HCT116 (cell line): Measurements from ENCODE around the gene ZNF302. TPM values are rescaled to one million over a fixed set of nuclear protein-coding genes. Genes with fewer than 3 reads are reported as not detected.

ENCODE experiments used
- ATAC-seq: fragments of 200-7000 bp; cut with Tn5 transposase; 2 replicates; pipeline ENCODE4 v1.9.1; 2020; ENCODE audit warnings: mild to moderate bottlenecking, moderate library complexity
- BruUV-seq: library from RNA; stranded (reverse); fragments of 400-500 nt; replicated peaks from 2 replicates; lab custom pipeline; 2021; lab: Mats Ljungman, UMichigan
- CTCF ChIA-PET: fragments of 300-600 bp; sonication (Branson Sonifier 250); formaldehyde crosslinking; loops from one replicate; lab custom pipeline; 2021; ENCODE audit warnings: antibody characterized with exemption; lab: Charles Lee
- POLR2A ChIA-PET: fragments of 300-600, 350-600 bp; sonication (Branson Sonifier 250); formaldehyde crosslinking; loops from one replicate; lab custom pipeline; 2021; ENCODE audit warnings: antibody characterized with exemption; lab: Charles Lee
- RAD21 ChIA-PET, 2 experiments: fragments of 300-600 bp; sonication (Branson Sonifier 250); formaldehyde crosslinking; loops; one replicate each; lab custom pipeline; 2023; ENCODE audit warnings: low total read pairs in 2 of 2; ENCODE audit not compliant: uncharacterized antibody in 2 of 2, unreplicated experiment in 2 of 2, low non-redundant PET in 1 of 2; lab: Charles Lee
- DNase-seq: peaks from one replicate; pipeline ENCODE4 v3.0.0-alpha.2; 2010; ENCODE audit warnings: low read depth, low spot score
- H2AFZ ChIP-seq: fragments of 200-600 bp; shearing (Covaris generic), sonication (generic); 2 replicates; pipeline ENCODE4 v1.6.1; 2017; ENCODE audit warnings: low read depth, mixed run types, mixed read lengths, antibody characterized with exemption, low read length; ENCODE audit not compliant: poor library complexity, severe bottlenecking
- H3K27ac ChIP-seq: 2 replicates; pipeline ENCODE4 v1.5.1; 2012; ENCODE audit warnings: low read depth, low read length
- H3K27me3 ChIP-seq: fragments of 200-600 bp; sonication (generic); 2 replicates; pipeline ENCODE4 v1.6.1; 2016; ENCODE audit warnings: mixed run types, low read length, mixed read lengths; ENCODE audit not compliant: insufficient read depth
- H3K36me3 ChIP-seq, 2 experiments: fragments of 200-500 bp in 1 of 2; fragments of 200-600 bp in 1 of 2; sonication (Bioruptor generic) in 1 of 2; sonication (generic) in 1 of 2; 2 replicates each; pipeline versions ENCODE4 v1.5.1 to v1.6.1; 2014 to 2016; ENCODE audit warnings: low read length in 2 of 2, inconsistent platforms in 1 of 2, mixed read lengths in 1 of 2, mixed run types in 1 of 2; ENCODE audit not compliant: insufficient read depth in 2 of 2, control insufficient read depth in 1 of 2
- H3K4me1 ChIP-seq, 2 experiments: fragments of 200-600 bp in 1 of 2; sonication (generic) in 1 of 2; 2 replicates each; pipeline versions ENCODE4 v1.5.1 to v1.6.1; 2012 to 2017; ENCODE audit warnings: low read length in 2 of 2, inconsistent platforms in 1 of 2, mild to moderate bottlenecking in 1 of 2, mixed read lengths in 1 of 2, mixed run types in 1 of 2, moderate library complexity in 1 of 2; ENCODE audit not compliant: insufficient read depth in 2 of 2, control insufficient read depth in 1 of 2
- H3K4me2 ChIP-seq: fragments of 200-600 bp; sonication (generic); 2 replicates; pipeline ENCODE4 v1.6.1; 2017; ENCODE audit warnings: mixed run types, low read length, mixed read lengths
- H3K4me3 ChIP-seq, 2 experiments: fragments of 200-600 bp in 1 of 2; sonication (generic) in 1 of 2; replicated peaks in 1 of 2; 2 replicates each; pipeline ENCODE4 v1.5.1; 2011 to 2016; ENCODE audit warnings: low read length in 2 of 2, control low read depth in 1 of 2, low read depth in 1 of 2, mild to moderate bottlenecking in 1 of 2, mixed read lengths in 1 of 2, mixed run types in 1 of 2
- H3K79me2 ChIP-seq: fragments of 200-600 bp; sonication (generic); 2 replicates; pipeline ENCODE4 v1.6.1; 2017; ENCODE audit warnings: mild to moderate bottlenecking, mixed run types, low read length, moderate library complexity, mixed read lengths; ENCODE audit not compliant: insufficient read depth
- H3K9ac ChIP-seq: fragments of 200-600 bp; sonication (generic); 2 replicates; pipeline ENCODE4 v1.6.1; 2016; ENCODE audit warnings: low read length, mixed read lengths
- H3K9me2 ChIP-seq: fragments of 200-600 bp; sonication (generic), shearing (Covaris generic); 2 replicates; pipeline ENCODE4 v1.6.1; 2017; ENCODE audit warnings: mixed run types, mild to moderate bottlenecking, moderate library complexity; ENCODE audit not compliant: insufficient read depth
- H3K9me3 ChIP-seq, 2 experiments: fragments of 200-500 bp in 1 of 2; fragments of 200-600 bp in 1 of 2; sonication (Bioruptor generic) in 1 of 2; sonication (generic) in 1 of 2; 2 replicates each; pipeline ENCODE4 v1.6.1; 2014 to 2017; ENCODE audit warnings: low read length in 2 of 2, mixed read lengths in 2 of 2, inconsistent platforms in 1 of 2, low read depth in 1 of 2, mild to moderate bottlenecking in 1 of 2, mixed run types in 1 of 2, moderate library complexity in 1 of 2; ENCODE audit not compliant: control insufficient read depth in 1 of 2, insufficient read depth in 1 of 2
- H4K20me1 ChIP-seq: fragments of 200-600 bp; sonication (generic), shearing (Covaris generic); 2 replicates; pipeline ENCODE4 v1.6.1; 2017; ENCODE audit warnings: mixed run types, mild to moderate bottlenecking, moderate library complexity; ENCODE audit not compliant: insufficient read depth
- CBX3 ChIP-seq: IDR thresholded peaks from 2 replicates; pipeline ENCODE4 v1.6.1; 2012; ENCODE audit warnings: low read depth
- CEBPB ChIP-seq: IDR thresholded peaks from 2 replicates; pipeline ENCODE4 v1.6.1; 2012; ENCODE audit warnings: low read depth
- EGR1 ChIP-seq: IDR thresholded peaks from 2 replicates; pipeline ENCODE4 v1.6.1; 2012; ENCODE audit warnings: low read depth
- ELF1 ChIP-seq: IDR thresholded peaks from 2 replicates; pipeline ENCODE4 v1.6.1; 2012; ENCODE audit warnings: low read depth, borderline replicate concordance
- EZH2 ChIP-seq: fragments of 200-600 bp; sonication (generic); IDR thresholded peaks from 2 replicates; pipeline ENCODE4 v1.6.1; 2017; ENCODE audit warnings: antibody characterized with exemption, mixed run types
- FOSL1 ChIP-seq: IDR thresholded peaks from 2 replicates; pipeline ENCODE4 v1.6.1; 2012; ENCODE audit warnings: low read depth
- JUND ChIP-seq: IDR thresholded peaks from 2 replicates; pipeline ENCODE4 v1.6.1; 2012
- POLR2A ChIP-seq: IDR thresholded peaks from 2 replicates; pipeline ENCODE4 v1.7.0; 2011; ENCODE audit warnings: borderline replicate concordance; ENCODE audit not compliant: insufficient read depth, insufficient read length; ENCODE audit errors: extremely low read depth
- POLR2AphosphoS5 ChIP-seq: IDR thresholded peaks from 2 replicates; pipeline ENCODE4 v1.6.1; 2011; ENCODE audit warnings: mild to moderate bottlenecking, low read depth, low read length, moderate library complexity
- RAD21 ChIP-seq: IDR thresholded peaks from 2 replicates; pipeline ENCODE4 v1.6.1; 2012; ENCODE audit warnings: low read depth, mild to moderate bottlenecking
- SIN3A ChIP-seq: IDR thresholded peaks from 2 replicates; pipeline ENCODE4 v1.6.1; 2012; ENCODE audit warnings: low read depth
- SP1 ChIP-seq: IDR thresholded peaks from 2 replicates; pipeline ENCODE4 v1.6.1; 2012; ENCODE audit warnings: low read depth
- SRF ChIP-seq: IDR thresholded peaks from 2 replicates; pipeline ENCODE4 v1.6.1; 2012; ENCODE audit warnings: low read depth
- TCF7L2 ChIP-seq: IDR thresholded peaks from 2 replicates; pipeline ENCODE4 v1.7.0; 2011; ENCODE audit warnings: borderline replicate concordance, inconsistent platforms; ENCODE audit not compliant: insufficient read depth, insufficient read length; ENCODE audit errors: extremely low read depth
- ZNF274 ChIP-seq: fragments of 200-500 bp; sonication (Bioruptor generic); IDR thresholded peaks from 2 replicates; pipeline ENCODE4 v1.6.1; 2014; ENCODE audit warnings: mild to moderate bottlenecking, low read depth, low read length, inconsistent platforms
- intact Hi-C: fragments of 100-400 bp; cut with micrococcal nuclease; formaldehyde crosslinking; loops from 2 replicates; pipeline ENCODE4 v1.10.0; 2022
- total RNA-seq: library from RNA; stranded (reverse); gene quantifications from one replicate; pipeline ENCODE4 v1.2.1, GENCODE V29; 2021; ENCODE audit not compliant: unreplicated experiment
- TF ChIP-seq, protein P1 (sequence below): IDR thresholded peaks from 2 replicates; pipeline ENCODE4 v1.6.1; 2012
- TF ChIP-seq, protein P2 (sequence below), 3 experiments: fragments of 200-600 bp in 1 of 3; sonication (generic) in 1 of 3; IDR thresholded peaks in 2 of 3; conservative IDR thresholded peaks in 1 of 3; 2 replicates each; pipeline ENCODE4 v1.5.1; 2012 to 2017; ENCODE audit warnings: low read depth in 2 of 3, low read length in 2 of 3, antibody characterized with exemption in 1 of 3, borderline replicate concordance in 1 of 3, control low read depth in 1 of 3, mild to moderate bottlenecking in 1 of 3, mixed read lengths in 1 of 3, mixed run types in 1 of 3, moderate library complexity in 1 of 3; ENCODE audit not compliant: insufficient read depth in 1 of 3
- TF ChIP-seq, protein P3 (sequence below): IDR thresholded peaks from 2 replicates; pipeline ENCODE4 v1.6.1; 2012
- TF ChIP-seq, protein P4 (sequence below): IDR thresholded peaks from 2 replicates; pipeline ENCODE4 v1.6.1; 2012; ENCODE audit warnings: low read depth

ZNF302 gene
- total RNA-seq, 1 experiment from 2014 or later: 9.9 TPM

DNA sequence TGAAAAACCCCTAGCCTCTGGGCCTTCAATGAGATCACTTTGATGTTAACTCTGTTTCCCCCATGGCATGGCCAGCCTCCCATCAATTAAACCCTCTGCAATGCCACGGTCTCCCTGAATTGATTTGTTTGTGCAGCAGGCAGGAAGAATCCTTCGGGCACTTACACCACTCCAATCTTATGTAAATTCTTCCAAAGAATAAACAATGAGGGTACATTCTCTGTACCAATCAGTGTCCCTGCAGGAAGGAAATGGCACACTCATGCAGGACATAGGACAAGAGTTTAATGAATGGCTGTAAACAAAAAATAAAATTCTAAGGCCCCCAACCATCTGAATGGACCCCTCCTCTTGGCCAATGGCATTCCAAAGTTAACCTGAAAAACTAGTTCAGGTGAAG is 22.7 kb upstream of the ZNF302 start:
- no peaks in the 10 kb centered on the region for H3K79me2 ChIP-seq
- H2AFZ ChIP-seq: no peak overlapping the region
- H3K27ac ChIP-seq: no peak overlapping the region
- H3K4me3 ChIP-seq: no peak overlapping the region
- CTCF ChIA-PET: interaction anchor here (1.3 to 1.5 kb wide), 2 partner anchors 15 to 58 kb away, joined by 3 to 7 read pairs; no protein-coding TSS in a partner anchor
- TF ChIP-seq CEBPB: no peak
- TF ChIP-seq SIN3A: no peak
- no peak for TF ChIP-seq POLR2A
- TF ChIP-seq TCF7L2: no peak
- no peak for TF ChIP-seq SRF
- TF ChIP-seq SP1: no peak
- TF ChIP-seq ZNF274: no peak
- TF ChIP-seq RAD21: no peak
- TF ChIP-seq, protein P1, sequence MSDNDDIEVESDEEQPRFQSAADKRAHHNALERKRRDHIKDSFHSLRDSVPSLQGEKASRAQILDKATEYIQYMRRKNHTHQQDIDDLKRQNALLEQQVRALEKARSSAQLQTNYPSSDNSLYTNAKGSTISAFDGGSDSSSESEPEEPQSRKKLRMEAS: no peak
- no peak for TF ChIP-seq FOSL1
- TF ChIP-seq CBX3: no peak
- no peak for TF ChIP-seq POLR2AphosphoS5
- TF ChIP-seq, protein P2, sequence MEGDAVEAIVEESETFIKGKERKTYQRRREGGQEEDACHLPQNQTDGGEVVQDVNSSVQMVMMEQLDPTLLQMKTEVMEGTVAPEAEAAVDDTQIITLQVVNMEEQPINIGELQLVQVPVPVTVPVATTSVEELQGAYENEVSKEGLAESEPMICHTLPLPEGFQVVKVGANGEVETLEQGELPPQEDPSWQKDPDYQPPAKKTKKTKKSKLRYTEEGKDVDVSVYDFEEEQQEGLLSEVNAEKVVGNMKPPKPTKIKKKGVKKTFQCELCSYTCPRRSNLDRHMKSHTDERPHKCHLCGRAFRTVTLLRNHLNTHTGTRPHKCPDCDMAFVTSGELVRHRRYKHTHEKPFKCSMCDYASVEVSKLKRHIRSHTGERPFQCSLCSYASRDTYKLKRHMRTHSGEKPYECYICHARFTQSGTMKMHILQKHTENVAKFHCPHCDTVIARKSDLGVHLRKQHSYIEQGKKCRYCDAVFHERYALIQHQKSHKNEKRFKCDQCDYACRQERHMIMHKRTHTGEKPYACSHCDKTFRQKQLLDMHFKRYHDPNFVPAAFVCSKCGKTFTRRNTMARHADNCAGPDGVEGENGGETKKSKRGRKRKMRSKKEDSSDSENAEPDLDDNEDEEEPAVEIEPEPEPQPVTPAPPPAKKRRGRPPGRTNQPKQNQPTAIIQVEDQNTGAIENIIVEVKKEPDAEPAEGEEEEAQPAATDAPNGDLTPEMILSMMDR (IDR thresholded peaks at IDR 0.05 in 2 of 3, conservative IDR thresholded peaks at IDR 0.05 in 1 of 3; ENCODE audit: borderline replicate concordance in 1 of 3, insufficient read depth in 1 of 3, low read depth in 2 of 3, low read length in 2 of 3): no peak
- TF ChIP-seq EZH2: no peak
- no peak for TF ChIP-seq JUND
- TF ChIP-seq, protein P3, sequence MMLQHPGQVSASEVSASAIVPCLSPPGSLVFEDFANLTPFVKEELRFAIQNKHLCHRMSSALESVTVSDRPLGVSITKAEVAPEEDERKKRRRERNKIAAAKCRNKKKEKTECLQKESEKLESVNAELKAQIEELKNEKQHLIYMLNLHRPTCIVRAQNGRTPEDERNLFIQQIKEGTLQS: no peak
- TF ChIP-seq, protein P4, sequence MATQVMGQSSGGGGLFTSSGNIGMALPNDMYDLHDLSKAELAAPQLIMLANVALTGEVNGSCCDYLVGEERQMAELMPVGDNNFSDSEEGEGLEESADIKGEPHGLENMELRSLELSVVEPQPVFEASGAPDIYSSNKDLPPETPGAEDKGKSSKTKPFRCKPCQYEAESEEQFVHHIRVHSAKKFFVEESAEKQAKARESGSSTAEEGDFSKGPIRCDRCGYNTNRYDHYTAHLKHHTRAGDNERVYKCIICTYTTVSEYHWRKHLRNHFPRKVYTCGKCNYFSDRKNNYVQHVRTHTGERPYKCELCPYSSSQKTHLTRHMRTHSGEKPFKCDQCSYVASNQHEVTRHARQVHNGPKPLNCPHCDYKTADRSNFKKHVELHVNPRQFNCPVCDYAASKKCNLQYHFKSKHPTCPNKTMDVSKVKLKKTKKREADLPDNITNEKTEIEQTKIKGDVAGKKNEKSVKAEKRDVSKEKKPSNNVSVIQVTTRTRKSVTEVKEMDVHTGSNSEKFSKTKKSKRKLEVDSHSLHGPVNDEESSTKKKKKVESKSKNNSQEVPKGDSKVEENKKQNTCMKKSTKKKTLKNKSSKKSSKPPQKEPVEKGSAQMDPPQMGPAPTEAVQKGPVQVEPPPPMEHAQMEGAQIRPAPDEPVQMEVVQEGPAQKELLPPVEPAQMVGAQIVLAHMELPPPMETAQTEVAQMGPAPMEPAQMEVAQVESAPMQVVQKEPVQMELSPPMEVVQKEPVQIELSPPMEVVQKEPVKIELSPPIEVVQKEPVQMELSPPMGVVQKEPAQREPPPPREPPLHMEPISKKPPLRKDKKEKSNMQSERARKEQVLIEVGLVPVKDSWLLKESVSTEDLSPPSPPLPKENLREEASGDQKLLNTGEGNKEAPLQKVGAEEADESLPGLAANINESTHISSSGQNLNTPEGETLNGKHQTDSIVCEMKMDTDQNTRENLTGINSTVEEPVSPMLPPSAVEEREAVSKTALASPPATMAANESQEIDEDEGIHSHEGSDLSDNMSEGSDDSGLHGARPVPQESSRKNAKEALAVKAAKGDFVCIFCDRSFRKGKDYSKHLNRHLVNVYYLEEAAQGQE: no peak
- no peak for TF ChIP-seq EGR1
- TF ChIP-seq ELF1: no peak
- TF ChIP-seq, all 23 proteins: peak for 0
- Histone ChIP-seq H3K9me3 (no peaks in the 10 kb centered on the region), H3K4me1 (peaks cover 2 to 11% of the 10 kb centered on the region in 2 experiments; a peak in 3 of 4 replicates), H3K36me3 (no peaks in the 10 kb centered on the region), H3K9ac (no peak overlapping the region), H3K4me2 (no peak overlapping the region), H4K20me1 (no peaks in the 10 kb centered on the region), H3K9me2 (no peaks in the 10 kb centered on the region), H3K27me3 (no peaks in the 10 kb centered on the region)
- intact Hi-C loops: no loop called here
- POLR2A ChIA-PET: no interaction called here
- RAD21 ChIA-PET: no interaction called here
- BruUV-seq: no TSS peak
- no peak for ATAC-seq
- DNase-seq: no peak
